Urinary bladder (tissue), 4 donors: Measurements from ENCODE around the gene PDE1C. TPM values are rescaled to one million over a fixed set of nuclear protein-coding genes. Genes with fewer than 3 reads are reported as not detected.
A peak's percentile ranks its signal among the peaks of the same experiment; 100 is the strongest.

Source experiments
- DNase-seq: peaks from one replicate; pipeline ENCODE4 v3.0.0-alpha.2; 2015; ENCODE audit errors: extremely low spot score
- H3K27ac ChIP-seq: one replicate; pipeline ENCODE4 v1.5.1; 2013; ENCODE audit warnings: low read depth, mild to moderate bottlenecking, moderate library complexity
- H3K36me3 ChIP-seq: one replicate; pipeline ENCODE4 v1.6.1; 2013; ENCODE audit warnings: mild to moderate bottlenecking, moderate library complexity; ENCODE audit not compliant: insufficient read depth
- H3K4me1 ChIP-seq: one replicate; pipeline ENCODE4 v1.6.1; 2013; ENCODE audit warnings: mild to moderate bottlenecking, moderate library complexity; ENCODE audit not compliant: insufficient read depth
- H3K4me3 ChIP-seq: one replicate; pipeline ENCODE4 v1.5.1; 2013; ENCODE audit warnings: low read depth, low read length
- WGBS: extraction: QIAGEN DNeasy Blood & Tissue Kit; methylation state at CpG from one replicate; pipeline ENCODE4 v1.1.7; 2013; 5-methylcytosine and 5-hydroxymethylcytosine counted together
- polyA plus RNA-seq: library from polyadenylated mRNA; stranded (reverse); fragments of 200-250 nt; gene quantifications from one replicate; pipeline ENCODE4 v1.2.3, GENCODE V29; 2013
- total RNA-seq: library from RNA; depleted of rRNA; stranded (reverse); fragments of >200 nt; gene quantifications from one replicate; pipeline ENCODE4 v1.2.3, GENCODE V29; 2014
- donor health status: healthy with polysubstance abuse.
- donor health status: healthy.

PDE1C gene
- total RNA-seq = 20.4 TPM
- polyA plus RNA-seq = 15.9 TPM

- no peaks in the 10 kb centered on the region for H3K4me1 ChIP-seq
- no peaks in the 10 kb centered on the region for H3K36me3 ChIP-seq
- WGBS = under 1% methylated on average over 88 of the region's 88 CpGs
- no peak for DNase-seq
- no peak within 1 kb of the TSS for H3K27ac ChIP-seq
- H3K4me3 ChIP-seq = peak within 1 kb of the TSS; percentile 35
Measured at GRCh38 chr7:32070406-32071360, at the start of gene PDE1C. PDE1C (minus strand) TSS chr7:32070407.

DNA sequence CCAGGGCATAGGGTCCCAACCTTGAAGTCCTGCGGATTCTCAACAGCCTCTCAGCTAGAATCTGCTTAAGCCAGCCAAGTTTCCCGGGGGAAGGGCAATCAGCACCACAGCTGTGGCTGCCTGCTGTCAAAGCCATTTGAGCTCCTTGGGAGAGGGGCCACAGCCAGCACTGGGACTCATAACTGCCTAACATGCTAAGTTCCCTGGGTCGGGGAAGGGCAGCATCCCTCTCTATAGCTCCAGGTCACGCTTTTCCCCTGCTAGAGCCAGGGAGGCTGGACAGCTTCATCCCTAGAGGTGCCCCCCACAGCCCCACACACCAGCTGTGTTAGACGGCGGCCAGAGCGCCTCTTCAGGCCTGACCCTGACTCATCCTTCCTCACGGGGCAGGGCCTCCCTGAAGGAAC lies 49.6 kb upstream of the PDE1C start:
- Histone ChIP-seq H3K36me3 (no peaks in the 10 kb centered on the region), H3K4me3 (no peak overlapping the region), H3K4me1 (no peaks in the 10 kb centered on the region), H3K27ac (no peak overlapping the region)
- WGBS = 68% methylated on average over 8 of the region's 8 CpGs
- no peak for DNase-seq

GRCh38 chr7:32117837-32118236 lies 47.6 kb upstream of the PDE1C start:
- Histone ChIP-seq H3K4me3 (no peak overlapping the region), H3K27ac (no peak overlapping the region), H3K4me1 (no peaks in the 10 kb centered on the region), H3K36me3 (no peaks in the 10 kb centered on the region)
- DNase-seq = no peak
- WGBS = 70% methylated on average over 2 of the region's 2 CpGs

DNA sequence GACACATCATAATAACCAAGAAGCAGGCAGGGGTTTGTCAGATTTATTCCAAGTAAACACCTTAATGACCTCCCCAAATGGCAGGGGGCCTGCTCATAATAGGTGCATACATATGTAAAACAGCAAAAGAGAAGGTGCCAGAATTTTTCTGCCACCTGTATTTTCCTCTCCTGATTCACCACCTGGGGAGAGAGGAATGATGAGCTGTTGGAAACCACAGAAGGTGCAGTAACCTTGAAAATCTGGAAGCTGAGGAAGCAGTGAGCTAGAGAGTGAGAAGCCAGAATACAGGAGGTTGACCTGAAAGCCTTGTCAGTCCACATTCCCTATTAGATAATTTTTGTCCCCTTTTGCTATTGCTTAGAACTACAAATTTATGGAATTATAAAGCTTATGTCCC lies 46.2 kb upstream of the PDE1C start:
- no peak for DNase-seq
- no peaks in the 10 kb centered on the region for H3K36me3 ChIP-seq
- no peak overlapping the region for H3K27ac ChIP-seq
- H3K4me1 ChIP-seq = no peaks in the 10 kb centered on the region
- H3K4me3 ChIP-seq = no peak overlapping the region

- H3K27ac ChIP-seq = no peak overlapping the region
- WGBS = 88% methylated on average over 1 of the region's 1 CpG
- no peak for DNase-seq
- H3K4me3 ChIP-seq = no peak overlapping the region
- no peaks in the 10 kb centered on the region for H3K36me3 ChIP-seq
- no peaks in the 10 kb centered on the region for H3K4me1 ChIP-seq
Measured at GRCh38 chr7:32115831-32116230, 45.6 kb upstream of the PDE1C start.

- WGBS = 82% methylated on average over 2 of the region's 2 CpGs
- Histone ChIP-seq H3K27ac (no peak overlapping the region), H3K36me3 (no peaks in the 10 kb centered on the region), H3K4me1 (no peaks in the 10 kb centered on the region), H3K4me3 (no peak overlapping the region)
- DNase-seq = no peak
Measured at GRCh38 chr7:32108651-32109050, 38.4 kb upstream of the PDE1C start.

DNA sequence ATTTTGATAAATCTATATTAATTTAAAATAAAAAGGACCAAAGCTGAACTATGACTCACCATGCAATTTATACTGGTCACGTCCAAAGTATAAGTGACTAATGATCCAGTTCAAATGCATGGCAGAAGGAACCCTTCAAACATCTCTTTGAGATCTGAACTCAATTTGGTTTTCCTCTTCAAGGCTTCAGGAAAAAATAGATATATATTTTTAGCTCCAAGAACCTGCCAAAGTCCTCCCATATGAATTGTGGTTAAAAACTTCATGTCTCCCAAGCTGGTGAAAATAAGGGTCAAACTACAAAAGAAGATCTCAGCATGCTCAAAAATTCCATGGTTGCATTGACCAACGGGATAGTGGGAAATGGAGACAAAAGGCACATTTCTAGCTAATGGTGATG lies 34.6 kb upstream of the PDE1C start:
- DNase-seq = no peak
- 85% methylated on average over 2 of the region's 2 CpGs for WGBS
- H3K27ac ChIP-seq = no peak overlapping the region
- no peaks in the 10 kb centered on the region for H3K36me3 ChIP-seq
- H3K4me1 ChIP-seq = no peaks in the 10 kb centered on the region
- no peak overlapping the region for H3K4me3 ChIP-seq

GRCh38 chr7:32103361-32103760 lies 33.2 kb upstream of the PDE1C start:
- WGBS = 82% methylated on average over 4 of the region's 4 CpGs
- no peak for DNase-seq
- Histone ChIP-seq H3K4me1 (no peaks in the 10 kb centered on the region), H3K27ac (no peak overlapping the region), H3K36me3 (no peaks in the 10 kb centered on the region), H3K4me3 (no peak overlapping the region)

DNA sequence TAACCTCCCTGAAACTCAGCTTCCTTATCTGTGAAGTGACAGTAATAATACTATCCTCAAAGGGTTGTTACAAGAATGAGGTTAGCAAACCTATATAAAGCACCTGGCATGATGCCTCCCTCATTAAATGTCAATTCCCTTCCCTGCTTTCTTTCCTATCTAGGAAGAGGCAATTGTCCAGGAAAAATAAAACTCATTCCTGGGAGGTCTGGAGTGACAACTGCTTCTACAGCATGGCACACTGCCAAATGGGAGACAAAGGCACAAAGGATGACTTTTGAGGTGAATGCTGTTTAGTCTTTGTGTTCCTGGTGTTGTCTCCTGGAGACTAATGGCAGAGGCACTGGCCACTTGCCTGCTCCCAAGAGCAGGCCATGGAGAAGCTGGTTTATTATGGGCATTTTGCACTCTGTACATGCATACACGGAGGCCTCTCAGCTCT lies 32.2 kb upstream of the PDE1C start:
- Histone ChIP-seq H3K4me1 (no peaks in the 10 kb centered on the region), H3K27ac (no peak overlapping the region), H3K4me3 (no peak overlapping the region), H3K36me3 (no peaks in the 10 kb centered on the region)
- DNase-seq = no peak
- 67% methylated on average over 1 of the region's 1 CpG for WGBS

DNA sequence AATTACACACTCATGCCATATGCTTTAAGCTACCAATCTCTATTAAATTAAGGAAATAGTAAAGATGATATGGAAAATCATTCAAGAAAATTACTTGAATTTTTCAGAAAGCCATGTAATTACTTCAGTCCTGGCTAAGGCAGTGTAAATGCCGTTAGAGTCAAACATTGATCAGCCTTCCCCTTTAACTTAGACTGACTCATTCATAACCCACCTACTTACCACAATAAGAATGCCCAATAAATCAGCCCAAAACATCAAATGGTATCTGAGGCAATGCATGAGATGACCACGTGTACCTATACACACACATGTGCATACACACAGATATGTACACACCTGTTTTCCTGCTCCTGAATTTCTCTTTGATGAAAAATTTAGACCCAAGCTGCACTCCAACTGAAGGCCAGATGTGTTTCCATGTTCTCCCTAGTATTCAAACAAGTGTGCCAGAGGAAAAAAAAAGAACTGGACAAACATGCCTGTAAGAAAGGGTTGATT lies 30.2 kb upstream of the PDE1C start:
- Histone ChIP-seq H3K4me3 (no peak overlapping the region), H3K27ac (no peak overlapping the region), H3K4me1 (no peaks in the 10 kb centered on the region), H3K36me3 (no peaks in the 10 kb centered on the region)
- DNase-seq = no peak
- 90% methylated on average over 2 of the region's 2 CpGs for WGBS

GRCh38 chr7:32094516-32094915 lies 24.3 kb upstream of the PDE1C start:
- 90% methylated on average over 4 of the region's 4 CpGs for WGBS
- no peaks in the 10 kb centered on the region for H3K4me1 ChIP-seq
- no peak overlapping the region for H3K27ac ChIP-seq

GRCh38 chr7:32093415-32094408 lies 23.5 kb upstream of the PDE1C start:
- no peak for DNase-seq
- whole genome bisulfite sequencing = 29% methylated on average over 4 of the region's 4 CpGs
- H3K27ac ChIP-seq = no peak overlapping the region
- no peaks in the 10 kb centered on the region for H3K4me1 ChIP-seq
- no peak overlapping the region for H3K4me3 ChIP-seq
- no peaks in the 10 kb centered on the region for H3K36me3 ChIP-seq

More at GRCh38 chr7:32094516-32094915, 24.3 kb upstream of the PDE1C start:
- no peak for DNase-seq
- H3K4me3 ChIP-seq = no peak overlapping the region
- no peaks in the 10 kb centered on the region for H3K36me3 ChIP-seq

DNA sequence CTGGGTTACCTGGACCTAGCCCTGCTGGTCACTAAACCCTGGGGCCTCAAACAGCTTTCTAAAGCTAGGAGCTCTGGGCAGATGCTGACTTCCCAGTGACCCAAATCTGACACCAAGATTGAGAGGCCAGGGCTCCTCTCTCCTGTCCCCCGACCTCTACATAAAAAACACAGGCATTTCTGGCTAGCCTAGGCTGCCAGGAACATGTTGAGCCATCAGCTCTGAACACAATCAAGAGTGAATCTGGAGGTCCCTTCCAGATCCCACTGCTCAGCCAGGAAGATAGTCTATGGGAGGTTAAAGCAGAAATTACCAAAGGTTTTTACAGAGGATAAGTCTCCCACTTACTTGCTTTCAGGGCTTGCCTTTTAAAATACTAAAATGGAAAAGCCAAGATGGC lies 22.1 kb upstream of the PDE1C start:
- DNase-seq = no peak
- 50% methylated on average over 1 of the region's 1 CpG for WGBS
- no peak overlapping the region for H3K27ac ChIP-seq

More for the DNA sequence above, 22.1 kb upstream of the PDE1C start:
- H3K4me1 ChIP-seq = no peaks in the 10 kb centered on the region
- H3K4me3 ChIP-seq = no peak overlapping the region
- no peaks in the 10 kb centered on the region for H3K36me3 ChIP-seq
